SU-DHL-6 (cell line): ENCODE results near the gene AMT.

Source experiments
- CTCF ChIP-seq: fragments of 200-600 bp; sonication (generic); IDR thresholded peaks from one replicate; pipeline ENCODE4 v1.5.1; 2017; ENCODE audit warnings: antibody characterized with exemption, mild to moderate bottlenecking, low read length, moderate library complexity; ENCODE audit not compliant: insufficient read depth, poor library complexity, severe bottlenecking
- EZH2phosphoT487 ChIP-seq: fragments of 200-600 bp; sonication (generic), shearing (Covaris generic); conservative IDR thresholded peaks from 2 replicates; pipeline ENCODE4 v1.6.1; 2018; ENCODE audit warnings: mild to moderate bottlenecking, antibody characterized with exemption, low read length, moderate library complexity, mixed read lengths

GRCh38 chr3:49454898-49455681 is 32.8 kb upstream of the AMT start:
- TF ChIP-seq CTCF (no peak), EZH2phosphoT487 (no peak)
